Measurements from ENCODE around the gene LINS1.

LINS1 gene

GRCh38 chr15:100558771-100559254 lies 43.2 kb downstream of the LINS1 start:
- DNase-seq (ENCODE audit: low read depth, low spot score), result no peak

- DNase-seq (ENCODE audit: low read depth, low spot score), result no peak
Observed at GRCh38 chr15:100553468-100553867, 48.5 kb downstream of the LINS1 start.

- no peak for DNase-seq (ENCODE audit: low read depth, low spot score)
Observed at GRCh38 chr15:100547961-100548360, 54.0 kb downstream of the LINS1 start.

GRCh38 chr15:100544946-100545345 lies 57.0 kb downstream of the LINS1 start:
- no peak for DNase-seq (ENCODE audit: low read depth, low spot score)

- DNase-seq (ENCODE audit: low read depth, low spot score), result no peak
Observed at GRCh38 chr15:100544338-100544841, 57.6 kb downstream of the LINS1 start.

- DNase-seq (ENCODE audit: low read depth, low spot score), result no peak
Observed at GRCh38 chr15:100542290-100542689, 59.7 kb downstream of the LINS1 start.

- no peak for DNase-seq (ENCODE audit: low read depth, low spot score)
Observed at GRCh38 chr15:100537331-100537730, 64.7 kb downstream of the LINS1 start.

GRCh38 chr15:100536733-100537132 lies 65.3 kb downstream of the LINS1 start:
- no peak for DNase-seq (ENCODE audit: low read depth, low spot score)

- no peak for DNase-seq (ENCODE audit: low read depth, low spot score)
Observed at GRCh38 chr15:100533886-100534285, 68.1 kb downstream of the LINS1 start.

GRCh38 chr15:100531823-100532327 lies 70.1 kb downstream of the LINS1 start:
- DNase-seq (ENCODE audit: low read depth, low spot score), result no peak

- DNase-seq (ENCODE audit: low read depth, low spot score), result no peak
Observed at GRCh38 chr15:100531204-100531603, 70.8 kb downstream of the LINS1 start.

GRCh38 chr15:100529556-100529955 lies 72.4 kb downstream of the LINS1 start:
- DNase-seq (ENCODE audit: low read depth, low spot score), result no peak

GRCh38 chr15:100528833-100529428 lies 73.1 kb downstream of the LINS1 start, which contains the start of gene CERS3:
CERS3 (minus strand) TSS chr15:100528950; CDS start chr15:100501849, 27,101 bp downstream.
- no peak for DNase-seq (ENCODE audit: low read depth, low spot score)

GRCh38 chr15:100526027-100526481 lies 75.9 kb downstream of the LINS1 start:
- DNase-seq (ENCODE audit: low read depth, low spot score), result no peak

GRCh38 chr15:100525436-100525835 lies 76.5 kb downstream of the LINS1 start:
- DNase-seq (ENCODE audit: low read depth, low spot score), result no peak

- DNase-seq (ENCODE audit: low read depth, low spot score), result no peak
Observed at GRCh38 chr15:100524326-100524725, 77.7 kb downstream of the LINS1 start.

GRCh38 chr15:100521907-100522306 lies 80.1 kb downstream of the LINS1 start:
- no peak for DNase-seq (ENCODE audit: low read depth, low spot score)

GRCh38 chr15:100520132-100520921 lies 81.7 kb downstream of the LINS1 start:
- no peak for DNase-seq (ENCODE audit: low read depth, low spot score)

GRCh38 chr15:100517846-100518245 lies 84.1 kb downstream of the LINS1 start:
- DNase-seq (ENCODE audit: low read depth, low spot score), result no peak
